Central memory CD4-positive, alpha-beta T cell (primary cell): ENCODE measurements around the gene ZCCHC14.
A peak's percentile ranks its signal among the peaks of the same experiment; 100 is the strongest.

Source experiments
- DNase-seq: peaks from one replicate; pipeline ENCODE4 v3.0.0; 2022

Gene ZCCHC14

DNA sequence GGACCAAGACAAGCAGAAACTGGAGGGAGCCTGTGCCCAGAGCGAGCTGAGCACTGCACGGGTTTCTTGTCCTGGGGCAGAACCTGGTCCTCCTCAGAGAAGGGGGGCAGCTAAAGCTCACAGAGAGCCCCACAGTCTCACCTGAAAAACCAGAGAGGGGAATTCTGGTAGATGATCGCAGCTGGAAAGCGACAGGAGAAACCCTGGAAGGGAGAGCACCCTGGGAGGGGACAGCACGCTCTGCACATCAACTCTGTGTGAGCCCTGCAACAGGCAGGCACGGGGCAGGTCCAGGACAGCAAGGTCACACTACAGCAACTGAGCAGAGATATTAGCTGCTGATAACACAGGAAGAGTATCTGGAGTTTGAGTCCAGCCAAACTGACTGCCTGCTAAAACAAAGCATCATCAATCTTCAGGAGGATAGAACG, 18.2 kb downstream of the ZCCHC14 start:
- DNase-seq, result no peak

DNA sequence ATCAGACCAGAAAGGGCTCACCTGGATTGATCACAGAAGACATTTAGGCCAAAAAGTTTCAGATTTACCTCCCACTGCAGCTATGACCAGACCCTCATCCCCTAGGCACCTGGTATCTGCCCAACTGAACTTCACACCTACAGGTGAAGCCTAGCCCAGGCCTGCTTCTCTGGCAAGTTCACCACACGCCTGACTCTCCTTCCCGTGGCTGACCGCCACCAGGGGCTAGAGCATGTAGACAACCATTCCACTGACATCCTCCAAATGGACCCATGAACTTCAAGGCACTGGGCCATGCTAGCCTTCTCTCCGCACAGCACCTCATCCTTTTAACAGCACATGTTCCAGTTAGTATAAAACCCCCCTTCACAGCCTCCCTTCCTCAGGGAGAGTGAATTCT, 18.8 kb downstream of the ZCCHC14 start:
- DNase-seq, result no peak

DNA sequence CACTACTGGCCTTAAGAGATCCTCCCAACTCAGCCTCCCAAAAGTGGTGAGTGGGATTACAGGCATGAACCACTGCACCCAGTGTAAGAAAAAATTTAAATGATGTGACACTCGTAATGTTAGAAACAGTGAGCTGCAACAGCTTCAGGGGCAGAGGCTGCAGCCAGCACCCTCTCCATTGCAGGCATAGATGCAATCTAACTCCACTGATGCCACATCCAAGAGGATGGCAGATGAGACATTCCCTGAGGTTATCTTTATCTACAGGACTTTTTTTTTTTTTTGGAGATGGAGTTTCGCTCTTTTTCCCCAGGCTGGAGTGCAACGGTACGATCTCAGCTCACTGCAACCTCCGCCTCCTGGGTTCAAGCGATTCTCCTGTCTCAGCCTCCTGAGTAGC, 19.9 kb downstream of the ZCCHC14 start:
- no peak for DNase-seq

DNA sequence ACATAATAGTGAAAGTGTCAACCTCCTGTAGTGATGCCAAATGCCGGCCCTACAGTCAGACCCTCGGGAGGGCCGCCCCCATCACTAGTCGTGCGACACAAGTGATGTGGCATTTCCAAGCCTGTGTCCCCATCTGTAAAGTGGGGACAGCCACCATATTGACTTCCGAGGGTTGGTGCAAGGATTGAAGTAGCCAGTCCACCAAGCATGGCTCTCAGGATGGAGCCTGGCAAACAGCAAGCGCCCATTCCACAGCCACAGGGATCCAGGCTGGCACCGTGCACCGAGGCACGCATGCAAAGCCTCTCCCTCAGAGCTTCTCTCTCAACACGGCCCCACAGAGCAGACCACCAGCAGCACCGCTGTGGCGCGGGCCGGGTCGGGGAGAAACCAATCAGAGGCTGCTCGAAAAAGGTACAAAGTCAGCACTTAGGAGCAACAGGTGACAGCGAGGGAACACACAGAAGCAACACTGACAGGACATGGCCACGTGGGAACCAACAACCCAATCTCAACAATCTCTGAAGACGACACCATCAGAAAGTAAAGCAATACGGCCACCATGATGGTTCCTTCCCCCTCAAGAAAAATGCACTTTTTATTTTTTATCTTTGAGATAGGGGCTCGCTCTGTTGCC, 20.6 kb downstream of the ZCCHC14 start:
- DNase-seq, result no peak

DNA sequence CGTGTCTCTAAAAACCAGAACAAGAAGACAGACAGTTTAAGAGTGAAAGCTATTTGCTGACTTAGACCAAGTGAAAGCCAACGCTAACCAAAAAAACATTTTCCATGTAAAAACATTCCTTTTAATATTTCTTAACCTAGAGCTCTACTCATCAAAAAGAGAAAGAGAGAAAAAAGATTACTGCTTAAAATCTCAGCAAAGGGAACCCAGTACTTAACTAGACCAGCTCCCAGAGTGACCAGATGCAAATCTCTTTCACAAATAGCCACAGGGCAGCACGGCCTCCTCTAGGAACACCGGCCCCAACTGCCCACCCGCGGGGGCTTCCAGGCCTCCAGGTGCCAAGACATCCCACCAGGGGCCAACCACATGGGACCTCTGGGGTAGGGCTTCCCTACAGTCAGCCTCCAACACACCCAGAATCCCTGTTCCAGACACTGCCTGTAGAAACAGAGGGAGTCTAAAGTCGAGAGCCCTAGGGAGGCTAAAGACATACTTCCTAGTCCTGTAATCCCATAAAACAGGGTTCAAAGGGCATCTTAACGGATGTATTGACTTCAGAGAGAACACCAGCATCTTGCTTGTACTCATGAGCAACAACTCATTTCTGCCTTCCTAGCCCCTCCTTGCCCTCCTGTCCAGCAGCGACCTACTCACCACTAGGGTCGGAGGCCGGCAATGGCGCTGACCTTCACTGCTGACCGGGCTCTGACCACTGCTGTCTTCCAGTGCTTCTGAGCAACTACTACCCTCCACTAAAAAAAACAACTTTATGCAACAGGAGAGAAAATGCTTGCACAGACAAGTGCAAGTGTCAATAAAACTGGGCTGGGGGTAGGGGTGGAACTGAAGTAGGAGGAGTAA, 21.3 kb downstream of the ZCCHC14 start:
- no peak for DNase-seq

DNA sequence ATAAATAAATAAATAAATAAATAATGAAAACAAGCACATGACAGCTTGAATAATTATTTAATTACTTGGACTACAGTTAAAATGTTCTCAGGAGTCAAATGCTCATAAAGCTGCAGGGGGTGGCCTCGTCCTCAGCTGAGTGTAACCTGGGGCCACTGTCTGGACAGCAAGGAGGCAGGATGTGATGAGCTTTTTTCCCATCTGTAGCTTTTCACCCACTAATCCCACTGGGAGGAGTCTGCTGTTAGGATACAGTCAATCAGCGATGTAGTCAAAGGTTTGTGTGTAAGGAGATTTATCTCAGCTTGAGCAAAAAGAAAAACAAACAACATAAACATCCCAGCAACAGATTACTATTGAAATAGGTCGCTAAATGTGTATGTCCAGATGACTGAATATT, 22.5 kb downstream of the ZCCHC14 start:
- no peak for DNase-seq

DNA sequence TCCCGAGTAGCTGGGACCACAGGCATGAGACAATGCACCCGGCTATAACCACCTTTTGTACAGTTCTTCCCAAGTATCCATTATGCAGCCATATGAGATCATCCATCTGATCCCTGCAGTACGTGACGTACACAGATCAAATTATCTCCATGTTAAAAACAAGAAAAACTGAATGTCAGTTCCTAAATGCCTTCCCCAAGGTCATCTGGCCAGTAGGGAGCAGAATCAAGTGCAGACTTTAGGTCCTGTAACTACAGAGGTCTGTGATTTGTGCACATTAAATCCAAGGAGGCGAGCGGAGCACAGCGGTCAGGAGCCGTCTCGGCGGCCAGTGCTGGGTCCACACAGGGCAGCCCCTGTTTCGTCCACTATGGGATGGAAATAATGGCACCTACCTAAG, 23.7 kb downstream of the ZCCHC14 start:
- no peak for DNase-seq

DNA sequence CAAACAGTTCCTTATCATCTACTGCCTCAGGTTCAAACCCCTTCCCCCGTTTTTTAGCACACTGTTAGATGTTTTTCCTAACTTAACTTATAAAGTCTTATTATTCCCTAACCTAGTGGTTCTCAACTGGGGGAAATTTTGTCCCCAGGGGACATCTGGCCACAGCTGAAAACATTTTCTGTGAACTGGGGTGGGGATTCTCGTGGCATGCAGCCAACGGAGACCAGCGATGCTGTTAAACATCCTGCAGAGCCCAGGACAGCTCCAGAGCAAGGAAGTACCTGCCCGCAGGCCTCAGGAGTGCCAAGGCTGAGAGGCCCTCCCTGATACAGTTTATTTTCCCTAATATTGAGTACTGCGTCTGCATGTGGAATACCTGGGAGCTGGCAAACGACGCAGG, 24.3 kb downstream of the ZCCHC14 start:
- DNase-seq, result no peak

DNA sequence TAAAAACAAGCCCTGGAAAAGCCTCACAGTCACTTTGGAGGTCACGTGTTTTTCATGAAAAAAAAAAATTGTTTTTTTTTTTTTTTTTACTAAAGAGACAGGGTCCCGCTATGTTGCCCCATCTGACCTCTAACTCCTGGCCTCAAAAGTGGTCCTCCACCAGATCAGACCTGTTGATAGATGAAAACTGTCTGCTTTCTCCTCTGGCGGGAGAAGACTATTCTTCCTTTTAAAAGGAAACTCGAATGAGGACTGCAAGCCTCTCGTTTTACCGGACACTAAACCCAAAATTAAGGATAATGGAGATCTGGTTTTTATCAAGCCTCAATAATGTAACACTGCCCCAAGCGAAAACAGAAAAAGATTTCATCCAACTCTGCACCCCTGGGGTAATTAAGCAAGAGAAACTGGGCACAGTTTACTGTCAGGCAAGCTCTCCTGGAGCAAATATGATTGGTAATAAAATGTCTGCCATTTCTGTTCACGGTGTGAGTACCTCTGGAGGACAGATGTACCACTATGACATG, 25.8 kb downstream of the ZCCHC14 start:
- DNase-seq, result no peak

DNA sequence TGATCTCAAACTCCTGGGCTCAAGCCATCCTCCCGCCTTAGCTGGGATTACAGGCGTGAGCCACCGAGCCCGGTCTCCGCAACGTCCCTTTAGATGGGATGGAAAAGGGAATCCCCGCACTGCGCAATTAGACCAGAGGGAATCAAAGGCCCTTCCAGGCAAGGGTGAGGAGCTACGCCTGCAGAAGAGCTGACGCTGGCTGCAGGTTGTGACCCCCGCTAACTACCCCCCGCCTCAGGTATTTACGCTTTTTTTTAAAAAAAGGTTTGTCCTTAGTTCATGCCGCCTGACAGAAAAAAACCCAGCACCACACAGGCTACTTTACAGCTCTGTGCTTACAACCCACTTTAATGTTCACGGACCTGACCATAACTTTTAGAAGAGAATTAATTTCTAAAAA, 26.9 kb downstream of the ZCCHC14 start:
- no peak for DNase-seq

DNA sequence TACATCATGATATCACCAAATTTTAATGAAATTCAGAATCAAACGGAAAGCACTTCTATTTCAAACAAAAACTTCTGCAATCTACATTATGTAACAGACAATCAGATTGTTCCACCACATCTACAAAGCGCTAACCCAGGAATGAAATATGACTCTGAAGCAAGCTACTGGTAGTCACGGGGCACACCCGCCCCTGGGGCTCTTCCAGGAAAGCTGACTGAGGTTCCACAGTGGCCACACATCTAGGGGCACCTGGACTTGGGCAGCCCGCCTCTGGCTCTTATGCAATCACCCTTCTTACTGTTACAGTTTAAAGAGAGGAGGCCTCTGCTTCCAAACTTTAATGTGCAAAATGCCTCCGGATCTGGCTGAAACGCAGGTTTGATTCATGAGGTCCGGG, 27.5 kb downstream of the ZCCHC14 start:
- no peak for DNase-seq

DNA sequence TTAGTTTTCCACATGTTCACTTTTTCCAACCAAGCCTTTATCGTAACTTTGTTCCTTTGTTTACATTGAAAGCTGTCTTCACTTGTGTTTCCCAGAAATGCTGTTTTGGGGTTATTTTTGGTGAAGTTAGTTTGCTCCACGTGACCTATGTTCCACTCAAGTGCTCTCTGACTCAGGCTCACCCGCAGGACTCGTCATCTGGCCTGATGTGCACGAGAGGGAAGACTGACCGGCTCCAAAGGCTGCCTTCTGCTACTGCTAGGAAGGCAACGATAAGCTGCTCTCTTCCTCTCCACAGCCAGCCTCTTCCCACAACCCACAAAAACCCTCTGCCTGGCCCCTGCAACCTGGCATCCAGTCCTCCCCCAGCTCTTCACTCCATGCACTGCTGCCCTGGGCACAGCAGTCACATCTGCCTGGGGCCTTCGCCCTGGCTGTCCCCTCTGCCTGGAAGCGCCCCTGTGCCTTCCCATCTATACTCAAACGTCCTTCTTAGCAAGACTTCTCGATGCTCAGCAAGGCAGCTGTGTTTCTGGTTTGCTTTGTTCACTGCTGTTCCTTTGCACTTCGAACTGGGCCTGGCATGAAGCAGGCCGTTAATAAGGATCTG, 28.0 kb downstream of the ZCCHC14 start:
- DNase-seq, result no peak

DNA sequence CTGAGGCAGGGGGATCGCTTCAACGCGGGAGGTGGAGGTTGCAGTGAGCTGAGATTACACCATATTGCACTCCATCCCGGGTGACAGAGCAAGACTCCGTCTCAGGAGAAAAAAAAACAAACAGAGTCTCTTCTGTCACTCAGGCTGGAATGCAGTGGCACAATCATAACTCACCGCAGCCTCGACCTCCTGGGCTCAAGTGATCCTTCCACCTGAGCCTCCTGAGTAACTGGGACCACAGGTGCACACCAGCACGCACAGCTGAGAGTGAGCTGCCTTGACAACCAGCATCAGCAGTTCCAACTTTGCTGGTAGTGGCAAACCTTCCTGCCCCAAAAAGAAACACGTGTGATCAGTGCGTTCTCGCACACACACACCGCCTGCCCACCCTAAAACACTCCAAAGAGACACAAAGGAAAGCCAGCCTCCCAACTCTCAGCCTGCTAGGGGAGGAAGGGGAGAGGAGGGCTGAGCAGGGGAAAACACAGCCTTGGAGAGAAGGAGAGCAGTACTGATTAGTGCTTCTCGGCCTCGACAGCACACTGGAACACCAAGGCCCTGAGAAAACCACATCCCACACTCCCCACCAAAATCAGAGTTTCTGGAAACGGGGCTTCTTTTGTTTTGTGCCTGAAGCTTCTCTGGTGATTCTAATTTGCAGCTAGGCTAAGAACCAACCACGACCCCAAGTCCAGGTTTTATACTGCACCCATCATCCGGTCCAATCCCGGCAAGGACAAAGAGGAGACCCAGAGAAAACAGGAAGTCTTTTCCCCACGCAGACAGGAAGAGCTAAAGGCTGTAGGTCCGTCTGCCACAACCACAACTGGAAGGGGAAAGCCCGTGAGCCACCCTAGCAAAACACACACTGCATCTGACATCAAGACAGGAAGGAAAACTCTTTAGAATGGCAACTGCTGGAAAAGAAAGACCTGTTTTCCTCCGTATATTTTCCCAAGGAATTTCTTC, 28.8 kb downstream of the ZCCHC14 start:
- peak; percentile 15 for DNase-seq

DNA sequence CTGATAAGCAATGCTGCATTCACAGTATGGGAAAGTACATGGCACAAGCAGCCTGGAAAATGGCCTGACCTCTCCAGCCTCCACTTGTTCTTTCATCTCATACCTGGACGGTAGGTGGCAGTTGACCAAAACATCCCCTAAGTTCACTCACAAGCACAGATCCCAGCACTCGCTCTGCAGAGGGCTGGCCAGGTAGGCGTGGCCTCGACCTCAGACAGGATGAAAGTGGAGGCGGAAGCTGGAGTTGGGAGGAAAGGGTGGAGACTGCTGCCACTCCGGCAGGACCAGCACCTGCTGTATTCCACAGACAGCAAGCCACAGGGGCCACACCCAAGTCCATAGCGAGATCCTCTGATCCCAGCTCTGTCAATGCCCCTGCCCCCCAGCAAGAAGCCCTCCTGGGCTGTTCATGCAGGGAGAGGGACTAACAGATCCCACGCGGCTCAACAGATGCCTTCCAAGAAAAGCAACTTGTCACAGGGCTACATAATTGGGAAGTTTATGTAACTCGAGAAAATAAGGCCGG, 31.3 kb downstream of the ZCCHC14 start:
- no peak for DNase-seq

DNA sequence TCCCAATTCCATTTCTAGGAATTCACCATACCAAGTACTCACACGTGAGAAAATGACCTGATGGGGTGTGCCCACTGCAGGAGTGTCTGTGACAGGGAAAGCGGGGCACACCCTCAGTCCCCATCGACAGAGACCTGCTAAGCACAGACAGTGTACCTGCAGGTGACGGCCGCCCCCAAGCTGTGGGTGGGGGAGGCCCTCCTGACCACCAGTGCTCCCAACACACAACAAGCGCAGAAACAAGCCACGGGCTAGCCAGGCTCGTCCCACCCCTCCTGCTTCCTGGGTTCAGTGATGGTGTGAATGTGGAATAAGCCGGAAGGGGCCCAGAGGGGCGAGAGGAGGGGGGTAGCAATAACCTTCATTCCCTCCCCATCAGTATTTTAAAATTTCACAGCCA, 31.9 kb downstream of the ZCCHC14 start:
- DNase-seq, result no peak

DNA sequence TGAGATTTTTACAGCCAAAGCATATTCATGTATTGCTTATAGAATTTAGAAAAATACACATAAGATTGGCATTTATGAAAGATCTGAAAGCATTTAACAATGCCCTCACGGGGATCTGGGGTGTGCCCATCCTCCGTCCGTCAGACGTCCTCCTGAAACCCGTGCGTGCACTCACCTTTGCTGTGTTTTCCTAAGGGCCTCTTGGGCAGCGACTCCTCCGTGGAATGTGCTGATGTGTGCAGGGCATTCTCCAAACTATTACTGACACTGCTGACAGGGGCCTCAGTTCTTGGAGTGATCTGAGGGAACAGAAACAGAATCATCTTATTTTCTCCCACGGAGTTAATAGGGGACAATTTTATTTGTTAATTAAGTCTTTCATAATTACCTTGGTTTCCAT, 33.0 kb downstream of the ZCCHC14 start:
- no peak for DNase-seq

DNA sequence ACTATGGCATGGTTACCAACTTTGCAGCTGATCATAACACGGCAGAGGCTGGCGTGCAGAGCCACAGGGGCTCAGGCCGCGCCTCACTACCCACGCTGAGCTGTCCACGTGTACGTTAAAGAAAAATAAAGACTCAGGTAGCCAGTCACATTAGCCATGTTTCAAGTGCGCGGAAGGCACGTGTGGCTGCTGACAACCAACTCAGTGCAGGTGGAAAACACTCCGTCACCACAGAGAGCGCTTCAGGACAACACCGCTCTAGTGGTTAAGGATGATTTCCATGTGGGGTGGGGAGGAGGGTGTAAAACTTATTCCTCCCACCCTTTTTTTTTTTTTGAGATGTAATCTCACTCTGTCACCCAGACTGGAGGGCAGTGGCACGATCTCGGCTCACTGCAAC, 33.8 kb downstream of the ZCCHC14 start:
- DNase-seq, result no peak

DNA sequence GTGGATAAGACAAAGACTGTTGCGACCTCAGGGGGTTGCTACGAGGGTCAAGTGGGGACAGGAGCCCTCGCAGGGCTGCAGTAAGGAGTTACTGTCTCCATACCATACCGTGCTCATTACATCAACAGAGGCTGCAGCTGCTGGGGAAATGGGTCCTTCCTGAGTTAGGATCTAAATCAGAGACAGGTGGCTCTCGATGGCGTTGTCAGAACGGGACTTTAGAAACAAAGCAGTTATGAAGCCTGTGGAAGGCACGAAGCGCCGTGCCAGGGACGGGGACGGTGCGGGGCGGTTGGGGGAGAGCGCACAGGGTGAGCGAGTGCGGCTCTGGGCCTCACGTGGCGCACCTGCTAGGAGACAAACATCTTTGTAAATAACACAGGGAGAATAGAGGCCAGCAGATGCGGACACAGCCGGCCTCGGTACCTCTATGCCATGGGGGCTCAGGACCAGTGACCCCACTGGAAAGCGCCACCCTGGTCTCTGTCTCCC, 34.4 kb downstream of the ZCCHC14 start:
- DNase-seq, result no peak

DNA sequence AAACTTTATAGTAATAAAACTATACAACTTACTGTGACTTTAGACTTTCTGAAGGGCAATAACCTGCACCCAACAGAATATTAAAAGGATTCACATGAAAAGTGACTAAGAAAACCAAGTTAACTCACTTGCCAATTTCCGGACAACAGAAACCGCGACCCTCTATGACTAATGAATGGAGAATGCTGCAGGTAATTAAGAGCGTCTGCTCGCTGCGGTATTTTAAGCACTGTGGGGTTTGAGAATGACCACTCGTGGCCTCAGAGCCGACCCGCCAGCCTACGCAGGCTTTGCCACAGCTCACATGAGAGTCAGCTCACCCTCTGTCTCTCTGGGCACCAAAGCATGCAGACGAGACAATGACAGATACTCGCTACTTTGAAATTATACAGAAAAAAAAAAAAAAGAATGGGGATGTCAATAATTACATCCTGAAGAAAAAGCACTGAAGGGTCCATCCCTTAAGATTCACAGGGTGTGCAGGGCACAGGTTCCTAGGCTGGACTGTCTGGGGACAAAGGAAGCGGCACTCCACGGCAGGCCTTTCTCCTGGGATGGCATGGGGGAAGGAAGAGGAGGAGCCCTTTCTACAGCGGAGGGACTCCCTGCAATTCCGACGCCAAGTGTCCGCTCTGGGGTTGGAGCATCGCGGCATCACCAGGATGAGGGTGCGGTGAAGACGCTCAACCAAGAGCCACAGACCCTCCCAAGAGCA, 35.0 kb downstream of the ZCCHC14 start:
- no peak for DNase-seq

DNA sequence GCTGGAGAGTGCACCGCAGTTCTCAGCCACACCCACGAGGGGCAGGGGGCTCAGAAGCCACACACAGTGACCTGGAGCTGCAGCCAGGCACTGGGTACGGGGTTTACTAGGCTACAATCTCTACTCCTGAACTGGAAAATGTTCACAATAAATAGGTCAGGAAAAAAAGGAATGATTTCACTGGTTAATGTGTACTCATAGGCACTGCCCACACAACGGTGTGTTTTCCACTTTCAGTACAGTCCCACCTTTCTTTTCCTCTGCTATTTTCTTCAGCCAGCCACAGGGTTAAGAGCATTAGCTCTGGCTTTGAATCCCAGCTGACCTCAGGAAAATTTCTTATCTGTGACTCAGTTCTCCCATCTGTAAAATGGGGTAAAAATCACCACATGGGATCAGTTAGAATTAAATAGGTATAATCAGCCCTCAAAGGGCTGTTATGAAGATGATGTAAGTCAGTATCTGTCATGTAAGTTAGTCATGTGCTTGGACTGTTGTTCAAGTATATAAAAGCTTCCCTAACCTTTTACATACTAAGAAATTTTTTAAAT, 35.7 kb downstream of the ZCCHC14 start:
- DNase-seq, result no peak

DNA sequence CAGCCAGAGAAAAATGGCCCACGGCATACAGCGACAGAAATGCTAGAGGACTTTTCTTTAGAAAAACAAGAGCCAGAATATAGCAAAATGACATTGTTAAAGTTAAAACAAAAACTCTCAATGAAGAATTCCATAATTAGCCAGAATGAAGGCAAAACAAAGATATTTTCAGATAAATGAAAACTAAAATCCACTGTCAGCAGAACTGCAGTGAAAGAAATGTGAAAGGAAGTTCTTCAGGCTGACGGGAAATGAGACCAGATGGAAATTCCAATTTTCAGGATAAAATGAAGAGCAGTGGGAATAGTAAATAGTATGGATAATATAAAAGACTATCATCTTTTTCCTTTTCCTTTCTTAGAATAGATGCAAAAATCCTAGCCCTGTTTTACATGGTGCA, 38.4 kb downstream of the ZCCHC14 start:
- no peak for DNase-seq
